ENCODE data around the gene SMYD3.

SMYD3 gene

DNA sequence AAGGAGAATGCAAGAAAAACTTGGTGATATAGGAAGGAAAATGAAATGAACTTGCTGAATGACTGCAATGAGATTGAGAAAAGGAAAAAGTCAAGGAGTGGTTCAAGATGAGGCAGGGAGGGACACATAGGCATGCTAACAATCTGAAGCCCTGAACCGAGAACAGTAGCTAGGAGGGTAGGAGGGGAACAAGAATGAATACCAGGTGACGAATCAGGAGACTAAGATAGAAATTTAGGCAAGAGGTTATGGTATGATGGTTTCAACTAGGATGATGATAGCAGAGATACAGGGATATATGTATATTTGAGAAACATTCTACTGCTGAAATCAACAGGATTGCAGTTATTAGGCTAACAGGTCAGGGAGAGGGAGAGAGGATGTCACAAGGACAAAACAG, 44.1 kb downstream of the SMYD3 start:
- no peak for DNase-seq

DNA sequence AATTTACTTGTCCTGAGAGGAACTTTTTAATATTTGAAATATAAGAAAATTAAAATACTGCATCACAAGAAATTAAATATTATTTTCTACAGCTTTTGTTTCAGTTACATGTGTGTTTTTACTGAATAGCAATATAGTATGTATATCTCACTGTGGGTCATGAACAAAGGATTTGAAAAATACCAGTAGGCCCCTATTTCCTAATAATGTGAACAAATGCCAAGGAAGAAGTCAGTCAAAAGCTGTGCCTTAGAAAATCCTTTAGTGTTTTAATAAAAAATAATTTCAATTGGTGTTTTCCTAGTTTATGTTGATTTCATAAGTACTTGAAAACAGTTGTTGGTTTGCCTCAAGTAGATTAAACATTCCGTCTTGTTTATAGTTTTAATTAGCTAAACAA, 46.7 kb downstream of the SMYD3 start:
- no peak for DNase-seq

- DNase-seq = no peak
These were observed 47.9 kb downstream of the SMYD3 start for GRCh38 chr1:246459221-246459620.

DNA sequence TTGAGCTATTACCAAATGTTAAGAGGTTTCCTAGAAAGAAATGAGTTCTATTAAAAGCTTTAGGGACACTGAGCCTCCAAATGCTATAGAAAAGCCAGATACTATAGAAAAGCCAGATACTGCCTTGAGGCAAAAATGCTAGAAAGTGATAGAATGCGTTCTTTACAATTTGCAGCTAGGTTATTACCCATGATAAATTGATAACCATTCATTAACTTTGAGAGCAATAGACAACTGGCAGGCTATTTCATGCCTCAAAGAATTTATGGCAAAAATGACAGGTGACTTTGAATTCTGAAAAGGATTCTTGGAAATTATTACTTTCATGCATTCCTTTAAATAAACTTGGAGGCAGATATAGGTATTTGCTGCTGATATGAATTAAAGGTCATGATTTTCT, 51.6 kb downstream of the SMYD3 start:
- no peak for DNase-seq

- no peak for DNase-seq
These were observed 52.4 kb downstream of the SMYD3 start for GRCh38 chr1:246454655-246455054.

- DNase-seq = no peak
These were observed 56.3 kb downstream of the SMYD3 start for GRCh38 chr1:246450611-246451251.

- no peak for DNase-seq
These were observed 58.7 kb downstream of the SMYD3 start for GRCh38 chr1:246448373-246448772.

- DNase-seq = no peak
These were observed 59.6 kb downstream of the SMYD3 start for GRCh38 chr1:246447501-246447900.

- DNase-seq = no peak
These were observed 61.6 kb downstream of the SMYD3 start for GRCh38 chr1:246445503-246445902.

GRCh38 chr1:246444617-246445016, 62.5 kb downstream of the SMYD3 start:
- DNase-seq = no peak

DNA sequence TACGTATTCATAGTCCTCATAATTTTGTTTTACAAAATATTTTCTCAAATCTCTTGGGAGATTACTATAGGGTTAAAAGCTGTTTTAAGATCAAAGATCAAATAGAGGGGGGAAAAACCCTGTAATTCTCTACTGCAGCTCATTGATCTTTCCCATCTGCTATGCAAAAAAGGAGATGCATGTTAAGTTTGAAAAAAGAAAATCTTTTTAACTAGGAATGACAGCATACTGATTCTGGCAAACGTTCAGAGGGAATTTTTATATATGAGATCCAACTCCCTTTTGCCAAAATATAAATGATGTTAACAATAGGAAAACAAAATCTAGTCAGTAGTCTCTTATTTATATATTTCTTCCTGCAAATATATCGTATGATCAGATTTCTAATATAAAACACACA, 69.1 kb downstream of the SMYD3 start:
- no peak for DNase-seq

GRCh38 chr1:246435421-246436041, 71.5 kb downstream of the SMYD3 start:
- DNase-seq = no peak

GRCh38 chr1:246434335-246434734, 72.7 kb downstream of the SMYD3 start:
- DNase-seq = no peak

- DNase-seq = no peak
These were observed 78.4 kb downstream of the SMYD3 start for GRCh38 chr1:246428542-246429308.

GRCh38 chr1:246427611-246428010, 79.5 kb downstream of the SMYD3 start:
- no peak for DNase-seq

DNA sequence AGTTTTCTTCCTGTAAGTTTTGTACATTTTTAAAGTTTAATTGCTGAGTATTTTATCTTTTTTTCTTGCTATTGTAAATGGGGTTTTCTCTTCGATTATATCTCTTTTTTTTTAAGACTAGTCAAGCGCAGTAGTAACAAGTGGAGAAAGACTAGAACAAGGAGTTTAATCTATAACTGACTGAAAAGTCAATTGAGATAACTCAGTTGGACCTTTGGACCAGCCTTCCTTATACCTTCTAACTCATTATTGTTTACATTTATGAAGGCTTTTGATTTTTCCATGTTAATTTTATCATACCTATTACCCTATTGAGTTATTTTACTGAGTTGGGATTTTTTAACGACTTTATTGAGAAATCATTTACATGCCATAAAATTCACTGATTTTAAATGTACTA, 81.2 kb downstream of the SMYD3 start:
- DNase-seq = no peak

DNA sequence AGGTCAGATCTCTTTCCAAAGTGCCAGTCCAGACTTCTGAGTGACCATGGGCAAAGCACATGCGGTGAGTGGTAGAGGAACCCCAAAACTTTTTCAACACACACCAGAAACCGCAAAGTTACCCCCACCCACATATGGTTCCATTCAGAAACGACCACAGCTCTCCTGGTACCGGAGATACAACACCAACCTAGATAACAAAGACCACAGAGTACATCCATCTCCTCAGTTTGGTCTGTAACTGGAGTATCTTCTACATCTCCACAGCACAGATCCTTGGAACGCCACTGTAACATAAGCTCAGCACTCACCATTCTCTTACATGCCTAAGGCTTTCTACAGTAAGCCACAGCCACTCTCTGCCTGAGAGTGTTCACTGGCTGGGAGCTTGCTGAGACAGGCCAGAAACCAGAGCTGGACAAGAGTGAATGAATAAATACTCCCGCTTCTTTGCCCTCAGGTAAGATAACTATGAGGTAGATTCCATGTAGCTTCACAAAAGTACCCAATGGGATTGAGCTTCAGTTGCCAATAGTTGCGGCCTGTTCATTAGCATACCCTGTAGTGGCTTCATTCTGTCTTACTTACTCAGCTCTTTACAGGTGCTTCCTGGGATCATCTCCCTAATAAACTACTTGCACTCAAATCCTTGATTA, 81.8 kb downstream of the SMYD3 start:
- no peak for DNase-seq

- no peak for DNase-seq
These were observed 86.8 kb downstream of the SMYD3 start for GRCh38 chr1:246420300-246420699.

GRCh38 chr1:246418565-246419312, 88.3 kb downstream of the SMYD3 start:
- no peak for DNase-seq

DNA sequence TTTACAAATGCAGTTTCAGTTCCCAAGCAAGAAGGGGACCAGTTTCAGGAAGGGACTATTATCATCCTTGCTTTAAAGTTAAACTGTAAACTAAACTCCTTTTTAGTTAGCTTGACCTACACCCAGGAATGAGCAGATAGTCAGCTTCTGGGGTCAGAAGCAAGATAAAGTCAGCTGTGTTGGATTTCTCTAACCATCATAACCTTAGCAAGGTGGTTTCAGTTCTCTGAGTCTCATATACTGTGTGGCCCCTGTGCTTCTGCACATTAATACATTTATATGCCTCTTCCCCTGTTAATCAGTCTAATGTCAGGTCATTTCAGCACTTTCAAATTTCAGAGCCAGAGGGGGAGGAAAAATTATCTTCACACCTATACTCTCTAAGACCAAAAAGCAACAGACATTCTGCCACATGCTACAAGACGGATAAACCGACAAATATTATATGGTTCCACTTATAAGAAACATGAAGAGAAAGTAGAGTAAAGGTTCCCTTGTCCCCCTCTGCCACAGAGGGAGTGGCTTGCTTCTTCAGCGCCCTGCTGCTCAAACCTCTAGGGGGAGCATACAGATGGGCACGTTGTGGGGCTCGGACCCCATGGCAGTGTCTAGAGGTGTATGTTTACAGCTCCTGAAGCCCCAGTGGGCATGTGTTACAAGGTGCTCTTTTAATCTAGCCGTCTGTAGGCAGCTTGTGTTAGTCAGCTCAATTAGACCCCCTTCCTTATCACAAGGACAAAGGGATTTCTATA, 89.1 kb downstream of the SMYD3 start:
- DNase-seq = no peak

GRCh38 chr1:246417152-246417812, 89.8 kb downstream of the SMYD3 start:
- DNase-seq = no peak

- DNase-seq = no peak
These were observed 90.8 kb downstream of the SMYD3 start for GRCh38 chr1:246416261-246416660.

All from CD4-positive, alpha-beta T cell treated with Interleukin-6 for 4 hours (primary cell).